IMR-90 (cell line): ENCODE measurements around the gene SSH2.

Experiments used
- POLR2A ChIP-seq: IDR thresholded peaks from 2 replicates; pipeline ENCODE4 v1.6.1; 2012; ENCODE audit warnings: mild to moderate bottlenecking, low read depth, low read length
- RCOR1 ChIP-seq: IDR thresholded peaks from 2 replicates; pipeline ENCODE4 v1.6.1; 2012; ENCODE audit warnings: mild to moderate bottlenecking, low read length, improper control_type of control experiment; ENCODE audit not compliant: insufficient replicate concordance
- SMC3 ChIP-seq: fragments of 150-350 bp; IDR thresholded peaks from 2 replicates; pipeline ENCODE4 v1.6.1; 2016; ENCODE audit warnings: low read depth, mild to moderate bottlenecking, antibody characterized with exemption, low read length, moderate library complexity
- TF ChIP-seq, protein P1 (sequence below): conservative IDR thresholded peaks from 2 replicates; pipeline ENCODE4 v1.5.1; 2012; ENCODE audit warnings: mild to moderate bottlenecking, low read depth, low read length, improper control_type of control experiment

DNA sequence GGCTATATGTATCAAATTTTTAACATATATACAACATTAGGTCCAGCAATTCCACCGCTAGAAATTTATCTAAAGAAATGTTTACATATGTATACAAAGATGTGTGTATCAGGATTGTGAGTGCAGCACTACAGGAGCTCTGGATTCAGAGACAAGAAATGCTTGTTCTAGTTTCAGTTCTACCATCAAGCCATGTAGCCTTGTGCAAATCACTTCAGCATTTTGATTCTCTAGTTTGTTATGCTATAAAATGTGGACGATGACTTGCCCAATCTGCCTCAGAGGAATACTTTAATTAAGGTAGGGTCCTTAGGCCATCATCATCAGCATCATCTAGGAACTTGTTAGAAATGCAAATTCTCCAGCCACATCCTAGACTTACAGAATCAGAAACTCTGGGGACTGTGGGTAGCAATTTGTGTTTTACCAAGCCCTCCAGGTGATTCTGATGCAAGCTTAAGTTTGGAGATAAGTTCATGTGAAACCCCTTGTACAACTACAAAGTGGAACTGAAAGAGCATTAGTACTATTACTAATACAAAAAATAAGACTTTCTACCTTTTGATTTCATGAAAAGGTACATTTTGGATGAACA lies 176.1 kb downstream of the SSH2 start:
- TF ChIP-seq, protein P1, sequence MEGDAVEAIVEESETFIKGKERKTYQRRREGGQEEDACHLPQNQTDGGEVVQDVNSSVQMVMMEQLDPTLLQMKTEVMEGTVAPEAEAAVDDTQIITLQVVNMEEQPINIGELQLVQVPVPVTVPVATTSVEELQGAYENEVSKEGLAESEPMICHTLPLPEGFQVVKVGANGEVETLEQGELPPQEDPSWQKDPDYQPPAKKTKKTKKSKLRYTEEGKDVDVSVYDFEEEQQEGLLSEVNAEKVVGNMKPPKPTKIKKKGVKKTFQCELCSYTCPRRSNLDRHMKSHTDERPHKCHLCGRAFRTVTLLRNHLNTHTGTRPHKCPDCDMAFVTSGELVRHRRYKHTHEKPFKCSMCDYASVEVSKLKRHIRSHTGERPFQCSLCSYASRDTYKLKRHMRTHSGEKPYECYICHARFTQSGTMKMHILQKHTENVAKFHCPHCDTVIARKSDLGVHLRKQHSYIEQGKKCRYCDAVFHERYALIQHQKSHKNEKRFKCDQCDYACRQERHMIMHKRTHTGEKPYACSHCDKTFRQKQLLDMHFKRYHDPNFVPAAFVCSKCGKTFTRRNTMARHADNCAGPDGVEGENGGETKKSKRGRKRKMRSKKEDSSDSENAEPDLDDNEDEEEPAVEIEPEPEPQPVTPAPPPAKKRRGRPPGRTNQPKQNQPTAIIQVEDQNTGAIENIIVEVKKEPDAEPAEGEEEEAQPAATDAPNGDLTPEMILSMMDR, result no peak
- TF ChIP-seq POLR2A (no peak), RCOR1 (no peak), SMC3 (no peak)
